ENCODE results near the gene RTKN2. TPM values are rescaled to one million over a fixed set of nuclear protein-coding genes. Genes with fewer than 3 reads are reported as not detected.

The RTKN2 gene
- total RNA-seq, 1 donor from 2014 or later = 109 TPM

DNA sequence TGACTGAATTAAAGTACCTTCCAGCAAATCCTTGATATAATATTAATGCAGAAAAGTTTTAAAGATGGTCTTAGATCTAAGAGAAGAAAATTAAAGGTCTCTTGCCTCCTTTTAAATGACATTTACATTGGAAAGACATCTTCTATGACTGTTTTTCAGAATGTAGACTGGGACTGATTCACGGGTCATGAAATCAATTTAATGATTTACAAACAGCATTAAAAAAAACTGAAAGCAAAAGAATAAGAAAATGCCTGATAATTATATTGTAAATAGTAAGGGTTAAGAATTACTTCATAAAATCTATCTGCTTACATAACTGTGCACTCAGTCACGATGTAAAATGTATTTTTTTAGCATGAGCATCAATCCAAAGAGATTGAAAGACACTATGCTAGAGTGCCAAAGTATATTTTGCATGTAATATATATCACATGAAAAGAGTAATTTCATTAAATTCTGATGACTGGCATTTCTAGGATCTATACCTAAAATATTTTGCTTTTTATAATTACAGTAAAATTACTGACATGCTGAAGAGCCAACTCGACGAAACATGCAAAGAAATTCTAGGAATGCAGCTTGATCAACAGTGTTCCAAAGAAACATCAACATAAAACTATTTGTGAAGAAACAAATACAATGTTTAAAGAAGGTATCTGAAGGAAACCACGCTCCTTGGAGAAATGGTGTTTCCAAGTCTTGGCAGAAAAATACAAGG lies 35.1 kb downstream of the RTKN2 start:
- DNase-seq = no peak
- Histone ChIP-seq H3K27me3 (ENCODE audit: low read depth) (no peaks in the 10 kb centered on the region), H3K36me3 (no peaks in the 10 kb centered on the region), H3K4me1 (no peaks in the 10 kb centered on the region), H3K4me3 (no peak overlapping the region), H3K27ac (no peak overlapping the region), H3K9me3 (no peaks in the 10 kb centered on the region)
- intact Hi-C loops (cut with DNase I) = no loop called here
- ATAC-seq = no peak
- TF ChIP-seq, protein P1, sequence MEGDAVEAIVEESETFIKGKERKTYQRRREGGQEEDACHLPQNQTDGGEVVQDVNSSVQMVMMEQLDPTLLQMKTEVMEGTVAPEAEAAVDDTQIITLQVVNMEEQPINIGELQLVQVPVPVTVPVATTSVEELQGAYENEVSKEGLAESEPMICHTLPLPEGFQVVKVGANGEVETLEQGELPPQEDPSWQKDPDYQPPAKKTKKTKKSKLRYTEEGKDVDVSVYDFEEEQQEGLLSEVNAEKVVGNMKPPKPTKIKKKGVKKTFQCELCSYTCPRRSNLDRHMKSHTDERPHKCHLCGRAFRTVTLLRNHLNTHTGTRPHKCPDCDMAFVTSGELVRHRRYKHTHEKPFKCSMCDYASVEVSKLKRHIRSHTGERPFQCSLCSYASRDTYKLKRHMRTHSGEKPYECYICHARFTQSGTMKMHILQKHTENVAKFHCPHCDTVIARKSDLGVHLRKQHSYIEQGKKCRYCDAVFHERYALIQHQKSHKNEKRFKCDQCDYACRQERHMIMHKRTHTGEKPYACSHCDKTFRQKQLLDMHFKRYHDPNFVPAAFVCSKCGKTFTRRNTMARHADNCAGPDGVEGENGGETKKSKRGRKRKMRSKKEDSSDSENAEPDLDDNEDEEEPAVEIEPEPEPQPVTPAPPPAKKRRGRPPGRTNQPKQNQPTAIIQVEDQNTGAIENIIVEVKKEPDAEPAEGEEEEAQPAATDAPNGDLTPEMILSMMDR (IDR thresholded peaks at IDR 0.05) = no peak

DNA sequence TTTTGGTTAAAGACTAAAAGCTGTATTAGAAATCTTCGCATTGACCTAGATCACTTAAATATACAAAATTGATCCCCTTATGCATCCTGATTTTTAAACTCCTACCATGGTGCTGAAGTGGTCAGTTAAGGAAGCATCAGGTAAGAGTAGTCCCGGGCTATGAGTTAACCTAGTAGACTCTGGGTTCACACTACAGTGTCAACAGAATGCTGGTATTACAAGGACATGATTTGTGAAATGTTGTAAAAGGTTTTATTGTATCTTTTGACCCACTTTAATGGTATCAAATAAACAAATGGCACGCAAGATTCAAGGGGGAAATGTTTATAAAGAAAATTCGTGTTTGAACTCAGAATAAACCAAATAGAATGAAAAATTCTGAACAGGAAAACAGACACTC lies 36.8 kb downstream of the RTKN2 start:
- ATAC-seq (no peak), DNase-seq (no peak)
- H3K4me3 ChIP-seq = no peak overlapping the region
- H3K9me3 ChIP-seq = no peaks in the 10 kb centered on the region
- H3K4me1 ChIP-seq = no peaks in the 10 kb centered on the region
- no peak overlapping the region for H3K27ac ChIP-seq
- intact Hi-C loops (cut with DNase I) = no loop called here
- no peaks in the 10 kb centered on the region for H3K36me3 ChIP-seq
- TF ChIP-seq, protein P1 (IDR thresholded peaks at IDR 0.05) = no peak
- no peaks in the 10 kb centered on the region for H3K27me3 ChIP-seq (ENCODE audit: low read depth)

GRCh38 chr10:62231371-62231770 lies 37.3 kb downstream of the RTKN2 start:
- Histone ChIP-seq H3K4me3 (no peak overlapping the region), H3K4me1 (no peaks in the 10 kb centered on the region), H3K27me3 (ENCODE audit: low read depth) (no peaks in the 10 kb centered on the region), H3K36me3 (no peaks in the 10 kb centered on the region), H3K9me3 (no peaks in the 10 kb centered on the region), H3K27ac (no peak overlapping the region)
- TF ChIP-seq, protein P1 (IDR thresholded peaks at IDR 0.05) = no peak
- ATAC-seq (peak in 1 of 2 donors; percentile 47), DNase-seq (no peak)
- intact Hi-C loops (cut with DNase I) = no loop called here

GRCh38 chr10:62230344-62231121 lies 38.1 kb downstream of the RTKN2 start:
- TF ChIP-seq, protein P1 (IDR thresholded peaks at IDR 0.05) = no peak
- no peaks in the 10 kb centered on the region for H3K9me3 ChIP-seq
- no peaks in the 10 kb centered on the region for H3K36me3 ChIP-seq
- ATAC-seq (no peak), DNase-seq (no peak)
- no peak overlapping the region for H3K27ac ChIP-seq
- no peaks in the 10 kb centered on the region for H3K27me3 ChIP-seq (ENCODE audit: low read depth)
- H3K4me3 ChIP-seq = no peak overlapping the region
- no peaks in the 10 kb centered on the region for H3K4me1 ChIP-seq
- intact Hi-C loops (cut with DNase I) = no loop called here

GRCh38 chr10:62225362-62225761 lies 43.3 kb downstream of the RTKN2 start:
- no peaks in the 10 kb centered on the region for H3K27me3 ChIP-seq (ENCODE audit: low read depth)
- no peaks in the 10 kb centered on the region for H3K9me3 ChIP-seq
- DNase-seq (no peak), ATAC-seq (no peak)
- H3K36me3 ChIP-seq = no peaks in the 10 kb centered on the region
- H3K27ac ChIP-seq = no peak overlapping the region
- intact Hi-C loops (cut with DNase I) = no loop called here
- H3K4me1 ChIP-seq = no peaks in the 10 kb centered on the region
- no peak overlapping the region for H3K4me3 ChIP-seq
- TF ChIP-seq, protein P1 (IDR thresholded peaks at IDR 0.05) = no peak

All from lower lobe of right lung (tissue), 2 donors.